ENCODE results near the gene CNGA1. TPM values are rescaled to one million over a fixed set of nuclear protein-coding genes. Genes with fewer than 3 reads are reported as not detected.

The CNGA1 gene
- total and polyA plus RNA-seq, 10 donors: 0.39 to 13.2 (median 3.5) TPM

GRCh38 chr4:48037117-48037462 is 20.6 kb upstream of the CNGA1 start:
- DNase-seq: no peak
- WGBS, 5 donors: 48 to 61% (median 50%) methylated on average over 2 of the region's 2 CpGs
- Histone ChIP-seq H3K4me1 (peaks cover 0 to 26% (median 4%) of the 10 kb centered on the region in 6 donors), H3K9me3 (no peaks in the 10 kb centered on the region), H3K36me3 (no peaks in the 10 kb centered on the region), H3K27me3 (replicated peaks in 1 of 7) (peaks cover 0 to 7% (median 0%) of the 10 kb centered on the region in 7 donors), H3K27ac (peak overlapping the region in 3 of 8 donors; percentile 47 to 56 (median 48)), H3K4me3 (no peak overlapping the region)
- intact Hi-C loops (cut with DNase I; ENCODE audit: low total_unique reads): no loop called here
- TF ChIP-seq POLR2AphosphoS5 (IDR thresholded peaks at IDR 0.05) (no peak), CTCF (IDR thresholded peaks at IDR 0.05 in 8 of 11, conservative IDR thresholded peaks at IDR 0.05 in 3 of 11) (no peak), POLR2A (IDR thresholded peaks at IDR 0.05) (no peak)

- Histone ChIP-seq H3K27me3 (replicated peaks in 1 of 7) (peaks cover 0 to 7% (median 0%) of the 10 kb centered on the region in 7 donors), H3K36me3 (no peaks in the 10 kb centered on the region), H3K4me1 (peaks cover 0 to 26% (median 4%) of the 10 kb centered on the region in 6 donors), H3K9me3 (no peaks in the 10 kb centered on the region), H3K4me3 (no peak overlapping the region), H3K27ac (no peak overlapping the region)
- WGBS, 5 donors: 88 to 90% (median 89%) methylated on average over 3 of the region's 3 CpGs
- no peak for TF ChIP-seq POLR2AphosphoS5 (IDR thresholded peaks at IDR 0.05)
- TF ChIP-seq CTCF (IDR thresholded peaks at IDR 0.05 in 8 of 11, conservative IDR thresholded peaks at IDR 0.05 in 3 of 11): no peak
- no peak for TF ChIP-seq POLR2A (IDR thresholded peaks at IDR 0.05)
- intact Hi-C loops (cut with DNase I; ENCODE audit: low total_unique reads): no loop called here
- DNase-seq: no peak
These were observed 19.5 kb upstream of the CNGA1 start for GRCh38 chr4:48035952-48036351.

- DNase-seq: no peak
- peaks cover 0 to 26% (median 4%) of the 10 kb centered on the region in 6 donors for H3K4me1 ChIP-seq
- no peaks in the 10 kb centered on the region for H3K27me3 ChIP-seq (replicated peaks in 1 of 7)
- TF ChIP-seq CTCF (IDR thresholded peaks at IDR 0.05 in 8 of 11, conservative IDR thresholded peaks at IDR 0.05 in 3 of 11) (peak in 10 of 11 experiments; percentile 24 to 70 (median 52)), POLR2AphosphoS5 (IDR thresholded peaks at IDR 0.05) (no peak), POLR2A (IDR thresholded peaks at IDR 0.05) (no peak)
- no peaks in the 10 kb centered on the region for H3K36me3 ChIP-seq
- H3K9me3 ChIP-seq: no peaks in the 10 kb centered on the region
- 70 to 86% (median 77%) methylated on average over 1 of the region's 1 CpG for whole genome bisulfite sequencing, 5 donors
- intact Hi-C loops (cut with DNase I; ENCODE audit: low total_unique reads): no loop called here
- no peak overlapping the region for H3K4me3 ChIP-seq
- H3K27ac ChIP-seq: no peak overlapping the region
These were observed 17.4 kb upstream of the CNGA1 start for GRCh38 chr4:48033825-48034413.

- intact Hi-C loops (cut with DNase I; ENCODE audit: low total_unique reads): no loop called here
- TF ChIP-seq POLR2AphosphoS5 (IDR thresholded peaks at IDR 0.05) (no peak), POLR2A (IDR thresholded peaks at IDR 0.05) (no peak)
- Histone ChIP-seq H3K27ac (no peak overlapping the region), H3K4me1 (peaks cover 0 to 26% (median 4%) of the 10 kb centered on the region in 6 donors), H3K4me3 (no peak overlapping the region), H3K36me3 (no peaks in the 10 kb centered on the region), H3K9me3 (no peaks in the 10 kb centered on the region), H3K27me3 (replicated peaks in 1 of 7) (no peaks in the 10 kb centered on the region)
- no peak for DNase-seq
These were observed 16.9 kb upstream of the CNGA1 start for GRCh38 chr4:48033412-48033811.

Data from spleen (tissue), 11 donors.